COLO829 (cell line): ENCODE results near the gene ZNF433.
A peak's percentile ranks its signal among the peaks of the same experiment; 100 is the strongest.
"Not testable (repeated sequence)": the region's sequence is repeated elsewhere in the genome, so short reads cannot be mapped to it uniquely, and the experiment has no call there.

Source experiments
- DNase-seq: peaks from one replicate; pipeline ENCODE4 v3.0.0; 2012; ENCODE audit warnings: low spot score

ZNF433 gene

GRCh38 chr19:12035220-12036172, at the start of gene ZNF433:
TSS of gene ZNF433 (minus strand) at chr19:12035679. CDS start at chr19:12035539, 140 bp downstream.
- peak; percentile 92 for DNase-seq

- DNase-seq, result not testable (repeated sequence)
These were observed 47.9 kb upstream of the ZNF433 start for GRCh38 chr19:12083336-12083735.

- DNase-seq, result no peak
These were observed 41.9 kb upstream of the ZNF433 start for GRCh38 chr19:12077375-12077774.

GRCh38 chr19:12076331-12076730, 40.9 kb upstream of the ZNF433 start:
- not testable (repeated sequence) for DNase-seq

- no peak for DNase-seq
These were observed 40.2 kb upstream of the ZNF433 start for GRCh38 chr19:12075538-12076139.

GRCh38 chr19:12064590-12065538, 29.4 kb upstream of the ZNF433 start, which contains the start of gene ZNF844:
TSS of gene ZNF844 (plus strand) at chr19:12064731. CDS start at chr19:12064874, 143 bp downstream.
- DNase-seq, result peak; percentile 46

- no peak for DNase-seq
These were observed 20.3 kb upstream of the ZNF433 start for GRCh38 chr19:12055784-12056183.

GRCh38 chr19:12052497-12053169, 17.2 kb upstream of the ZNF433 start, which contains the start of gene ZNF878:
TSS of gene ZNF878 (minus strand) at chr19:12052961. CDS start at chr19:12052801, 160 bp downstream.
- peak; percentile 53 for DNase-seq

- DNase-seq, result no peak
These were observed 16.6 kb upstream of the ZNF433 start for GRCh38 chr19:12052091-12052496.

GRCh38 chr19:12047868-12048267, 12.4 kb upstream of the ZNF433 start:
- DNase-seq, result no peak

GRCh38 chr19:12043752-12044422, 8.4 kb upstream of the ZNF433 start:
- no peak for DNase-seq

GRCh38 chr19:12042893-12043292, 7.4 kb upstream of the ZNF433 start:
- DNase-seq, result no peak

GRCh38 chr19:12034620-12035019, 859 bp downstream of the ZNF433 start:
- no peak for DNase-seq

GRCh38 chr19:12034198-12034597, 1.3 kb downstream of the ZNF433 start:
- DNase-seq, result no peak

GRCh38 chr19:12015753-12016116, 19.7 kb downstream of the ZNF433 start:
- no peak for DNase-seq

- no peak for DNase-seq
These were observed 20.3 kb downstream of the ZNF433 start for GRCh38 chr19:12015015-12015752.

GRCh38 chr19:12000152-12000981, 35.1 kb downstream of the ZNF433 start:
- no peak for DNase-seq

GRCh38 chr19:11995174-11995573, 40.3 kb downstream of the ZNF433 start:
- peak; percentile 11 for DNase-seq

- not testable (repeated sequence) for DNase-seq
These were observed 43.6 kb downstream of the ZNF433 start for GRCh38 chr19:11991921-11992320.
